Measurements from ENCODE around the gene DNAH6.

GRCh38 chr2:84833481-84834150 lies 317.3 kb downstream of the DNAH6 start:
- TF ChIP-seq CTCF (IDR thresholded peaks at IDR 0.05; ENCODE audit: insufficient read depth, low read length, poor library complexity, severe bottlenecking) (no peak), EZH2phosphoT487 (conservative IDR thresholded peaks at IDR 0.05; ENCODE audit: low read length) (no peak)
